ENCODE measurements around the gene MGMT.

DNA sequence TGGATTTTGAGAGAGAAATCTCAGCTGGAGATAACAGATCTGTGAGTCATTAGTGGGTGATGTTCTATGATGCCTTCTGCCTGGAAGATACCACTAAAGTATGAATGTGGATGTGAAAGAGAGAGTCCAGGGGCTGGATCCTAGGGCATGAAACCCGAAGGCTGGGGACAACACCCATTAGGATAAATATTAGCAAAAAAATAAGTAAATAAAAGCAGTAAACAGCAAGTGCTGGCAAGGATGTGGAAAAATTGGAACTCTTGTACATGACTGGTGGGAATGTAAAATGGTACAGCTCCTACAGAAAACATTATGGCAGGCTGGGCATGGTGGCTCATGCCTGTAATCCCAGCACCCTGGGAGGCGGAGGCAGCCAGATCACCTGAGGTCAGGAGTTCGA lies 16.6 kb upstream of the MGMT start:
- TF ChIP-seq, protein P1, sequence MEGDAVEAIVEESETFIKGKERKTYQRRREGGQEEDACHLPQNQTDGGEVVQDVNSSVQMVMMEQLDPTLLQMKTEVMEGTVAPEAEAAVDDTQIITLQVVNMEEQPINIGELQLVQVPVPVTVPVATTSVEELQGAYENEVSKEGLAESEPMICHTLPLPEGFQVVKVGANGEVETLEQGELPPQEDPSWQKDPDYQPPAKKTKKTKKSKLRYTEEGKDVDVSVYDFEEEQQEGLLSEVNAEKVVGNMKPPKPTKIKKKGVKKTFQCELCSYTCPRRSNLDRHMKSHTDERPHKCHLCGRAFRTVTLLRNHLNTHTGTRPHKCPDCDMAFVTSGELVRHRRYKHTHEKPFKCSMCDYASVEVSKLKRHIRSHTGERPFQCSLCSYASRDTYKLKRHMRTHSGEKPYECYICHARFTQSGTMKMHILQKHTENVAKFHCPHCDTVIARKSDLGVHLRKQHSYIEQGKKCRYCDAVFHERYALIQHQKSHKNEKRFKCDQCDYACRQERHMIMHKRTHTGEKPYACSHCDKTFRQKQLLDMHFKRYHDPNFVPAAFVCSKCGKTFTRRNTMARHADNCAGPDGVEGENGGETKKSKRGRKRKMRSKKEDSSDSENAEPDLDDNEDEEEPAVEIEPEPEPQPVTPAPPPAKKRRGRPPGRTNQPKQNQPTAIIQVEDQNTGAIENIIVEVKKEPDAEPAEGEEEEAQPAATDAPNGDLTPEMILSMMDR (IDR thresholded peaks at IDR 0.05): no peak
- no peak for TF ChIP-seq POLR2A (IDR thresholded peaks at IDR 0.05)
- TF ChIP-seq EP300 (IDR thresholded peaks at IDR 0.05): no peak
- no peak for TF ChIP-seq POLR2AphosphoS5 (IDR thresholded peaks at IDR 0.05)
